HUDEP-2 (cell line): ENCODE data around the gene PLIN3.
A peak's percentile ranks its signal among the peaks of the same experiment; 100 is the strongest.
"Not testable (repeated sequence)": the region's sequence is repeated elsewhere in the genome, so short reads cannot be mapped to it uniquely, and the experiment has no call there.

Source experiments
- DNase-seq, 76 experiments: peaks; one replicate each; lab custom pipeline; 2025; ENCODE audit not compliant: unreplicated experiment in 76 of 76; lab: John Stamatoyannopoulos, UW

PLIN3 gene

GRCh38 chr19:4867534-4868285, at the start of gene PLIN3:
TSS of gene PLIN3 (minus strand) at chr19:4867667. CDS start at chr19:4861394, 6,273 bp downstream.
- DNase-seq, result peak in 75 of 76 experiments; percentile 63 to 99 (median 96)

- DNase-seq, result no peak
These were observed 49.0 kb upstream of the PLIN3 start for GRCh38 chr19:4916292-4917082.

DNA sequence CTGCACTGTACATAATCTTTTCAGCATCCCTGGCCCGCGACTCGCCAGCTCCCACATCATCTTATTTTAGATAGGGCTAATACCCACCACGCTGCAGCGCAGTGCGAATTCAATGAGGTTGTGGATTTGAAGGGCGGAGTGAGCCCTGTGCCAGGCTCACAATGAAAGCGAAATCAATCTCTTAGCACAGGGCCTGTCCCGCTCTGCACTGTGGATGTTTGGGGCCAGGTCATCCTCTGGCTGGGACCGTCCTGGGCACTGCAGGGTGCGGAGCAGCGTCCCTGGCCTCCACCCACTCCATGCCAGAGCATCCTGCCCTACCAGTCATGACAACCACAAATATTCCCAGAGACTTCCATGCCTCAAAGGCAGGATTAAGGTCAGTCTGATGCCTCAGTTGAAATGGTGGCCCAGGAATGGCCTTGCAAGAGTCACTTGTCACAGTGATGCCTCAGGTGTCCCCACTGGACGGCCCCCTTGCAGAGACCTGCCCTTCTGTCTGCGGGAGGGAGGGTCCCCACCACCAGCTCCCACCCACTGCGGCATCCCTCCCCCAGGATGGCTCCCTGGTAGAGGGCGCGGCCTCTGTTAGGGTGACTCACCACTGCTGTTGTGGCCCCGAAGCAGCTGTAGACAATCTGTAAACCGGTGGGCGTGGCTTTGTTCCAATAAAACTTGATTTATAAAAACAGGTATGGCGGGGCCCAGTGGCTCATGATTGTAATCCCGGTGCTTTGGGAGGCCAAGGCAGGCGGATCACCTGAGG, 47.5 kb upstream of the PLIN3 start:
- peak in 61 of 76 experiments; percentile 9 to 75 (median 55) for DNase-seq

GRCh38 chr19:4913996-4914735, 46.7 kb upstream of the PLIN3 start:
- no peak for DNase-seq

GRCh38 chr19:4911786-4912672, 44.6 kb upstream of the PLIN3 start:
- DNase-seq, result peak in 66 of 76 experiments; percentile 16 to 81 (median 58)

- no peak for DNase-seq
These were observed 43.8 kb upstream of the PLIN3 start for GRCh38 chr19:4911314-4911713.

GRCh38 chr19:4910594-4911281, 43.3 kb upstream of the PLIN3 start:
- peak in 9 of 76 experiments; percentile 9 to 43 (median 20) for DNase-seq

- peak in 74 of 76 experiments; percentile 72 to 99 (median 95) for DNase-seq
These were observed 42.6 kb upstream of the PLIN3 start for GRCh38 chr19:4909897-4910593.

- DNase-seq, result peak in 58 of 76 experiments; percentile 12 to 72 (median 54)
These were observed 41.9 kb upstream of the PLIN3 start, which contains the start of gene UHRF1 for GRCh38 chr19:4909156-4909896. TSS of gene UHRF1 (plus strand) at chr19:4909501. CDS start at chr19:4910886, 1,385 bp downstream.

GRCh38 chr19:4908781-4909155, 41.3 kb upstream of the PLIN3 start:
- DNase-seq, result no peak

DNA sequence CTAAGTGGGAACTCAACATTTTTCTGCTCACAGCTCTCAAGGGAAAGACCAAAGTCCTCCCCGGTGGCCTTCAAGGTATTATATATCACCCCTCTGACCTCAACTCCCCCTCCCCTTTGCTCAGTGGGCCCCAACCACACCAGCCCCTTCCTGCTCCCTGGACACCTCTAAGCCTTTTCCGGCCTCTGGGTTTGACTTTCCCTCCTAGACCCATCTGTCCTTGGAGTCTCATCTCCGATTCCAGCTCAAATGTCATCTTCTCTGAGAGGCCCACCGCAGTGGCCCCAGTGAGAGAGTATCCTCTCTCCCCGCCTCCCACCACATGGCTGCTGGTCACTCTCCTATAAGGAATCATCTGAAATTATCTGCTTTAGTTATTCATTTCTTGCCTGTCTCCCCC, 40.9 kb upstream of the PLIN3 start:
- no peak for DNase-seq

DNA sequence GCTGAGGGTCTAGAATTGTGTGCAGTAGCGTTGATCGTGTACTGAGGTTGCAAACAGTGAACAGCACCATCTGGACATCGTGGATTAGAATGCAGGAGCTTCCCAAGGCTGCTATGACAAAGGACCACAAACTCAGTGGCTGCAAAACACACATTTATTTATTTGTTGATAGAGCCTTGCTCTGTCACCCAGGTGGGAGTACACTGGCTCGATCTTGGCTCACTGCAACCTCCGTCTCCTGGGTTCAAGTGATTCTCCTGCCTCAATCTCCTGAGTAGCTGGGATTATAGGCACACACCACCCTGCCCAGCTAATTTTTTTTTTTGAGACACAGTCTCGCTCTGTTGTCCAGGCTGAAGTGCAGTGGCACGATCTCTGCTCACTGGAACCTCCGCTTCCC, 39.5 kb upstream of the PLIN3 start:
- DNase-seq, result no peak

- no peak for DNase-seq
These were observed 37.0 kb upstream of the PLIN3 start for GRCh38 chr19:4904481-4904880.

- no peak for DNase-seq
These were observed 35.3 kb upstream of the PLIN3 start, which contains the start of gene ARRDC5 for GRCh38 chr19:4902796-4903195. TSS of gene ARRDC5 (minus strand) at chr19:4902896. CDS start at chr19:4902825, 71 bp downstream.

DNA sequence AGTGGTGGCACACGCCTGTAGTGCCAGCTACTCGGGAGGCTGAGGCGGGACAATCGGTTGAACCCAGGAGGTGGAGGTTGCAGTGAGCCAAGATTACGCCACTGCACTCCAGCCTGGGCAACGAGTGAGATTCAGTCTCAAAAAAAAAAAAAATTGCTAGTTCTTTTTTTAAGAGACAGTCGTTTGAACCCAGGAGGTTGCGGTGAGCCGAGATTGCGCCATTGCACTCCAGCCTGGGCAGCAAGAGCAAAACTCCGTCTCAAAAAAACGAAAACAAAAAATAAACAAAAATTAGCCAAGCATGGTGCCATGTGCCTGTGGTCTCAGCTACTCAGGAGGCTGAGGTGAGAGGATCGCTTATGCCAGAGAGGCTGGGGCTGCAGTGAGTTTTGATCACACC, 33.4 kb upstream of the PLIN3 start:
- not testable (repeated sequence) for DNase-seq

- no peak for DNase-seq
These were observed 29.7 kb upstream of the PLIN3 start for GRCh38 chr19:4897146-4897545.

GRCh38 chr19:4896372-4896771, 28.9 kb upstream of the PLIN3 start:
- no peak for DNase-seq
